Hematopoietic multipotent progenitor cell treated with erythropoietin and hydrocortisone succinate and interleukin-3 and kit ligand, for 4 days (in vitro differentiated cells): ENCODE measurements around the gene RHBG.
"Not testable (repeated sequence)": the region's sequence is repeated elsewhere in the genome, so short reads cannot be mapped to it uniquely, and the experiment has no call there.

Experiments
- DNase-seq: peaks from one replicate; pipeline ENCODE4 v3.0.0-alpha.2; 2015

The RHBG gene

DNA sequence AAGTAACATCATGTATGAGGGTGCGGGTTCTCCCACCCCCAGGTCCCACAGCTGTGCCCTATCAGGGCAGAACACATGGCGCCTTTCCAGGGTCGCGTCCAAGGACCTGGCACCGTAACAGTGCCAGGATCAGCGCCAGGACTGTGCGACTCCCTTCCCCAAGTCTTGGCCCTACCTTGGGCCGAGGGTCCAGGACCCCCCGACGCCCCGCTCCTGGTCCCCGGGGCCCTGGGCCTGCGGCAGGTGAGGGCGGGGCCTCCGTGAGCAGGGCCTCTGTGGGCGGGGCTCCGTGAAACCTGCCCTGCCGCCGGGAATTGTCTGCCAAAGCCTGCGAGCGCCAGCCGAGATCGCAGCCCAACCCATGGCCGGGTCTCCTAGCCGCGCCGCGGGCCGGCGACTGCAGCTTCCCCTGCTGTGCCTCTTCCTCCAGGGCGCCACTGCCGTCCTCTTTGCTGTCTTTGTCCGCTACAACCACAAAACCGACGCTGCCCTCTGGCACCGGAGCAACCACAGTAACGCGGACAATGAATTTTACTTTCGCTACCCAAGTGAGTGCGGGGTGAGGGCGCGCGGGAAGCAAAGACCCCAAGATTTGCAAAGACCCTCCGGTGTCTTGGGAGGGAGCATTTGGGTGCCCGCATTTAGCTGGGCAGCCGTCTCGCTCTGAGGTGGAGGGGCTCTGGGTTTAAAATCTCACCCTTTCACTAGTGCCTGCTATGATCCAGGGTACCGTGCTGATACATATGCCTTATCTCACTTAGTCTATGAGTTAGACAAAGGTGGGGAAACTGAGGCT is at the start of gene RHBG:
Gene RHBG, plus strand, starts transcription at position 323 of the 796 bp plus-strand sequence. Its CDS starts 39 bp downstream, at position 362.
- peak; percentile 65 for DNase-seq

GRCh38 chr1:156319664-156320063 is 49.3 kb upstream of the RHBG start:
- peak; percentile 63 for DNase-seq

- no peak for DNase-seq
Observed at GRCh38 chr1:156320560-156320959, 48.5 kb upstream of the RHBG start.

DNA sequence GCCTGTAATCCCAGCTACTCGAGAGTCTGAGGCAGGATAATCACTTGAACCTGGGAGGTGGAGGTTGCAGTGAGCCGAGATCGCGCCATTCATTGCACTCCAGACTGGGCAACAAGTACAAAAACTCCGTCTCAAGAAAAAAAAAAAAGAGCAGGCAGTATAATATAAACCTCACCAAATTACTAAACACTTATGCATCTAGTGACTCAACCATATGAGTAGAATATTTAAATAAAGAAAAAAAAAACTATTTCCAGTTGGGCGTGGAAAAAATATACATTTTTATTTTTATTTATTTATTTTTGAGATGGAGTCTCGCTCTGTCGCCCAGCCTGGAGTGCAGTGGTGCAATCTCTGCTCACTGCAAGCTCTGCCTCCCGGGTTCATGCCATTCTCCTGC is 45.8 kb upstream of the RHBG start:
- DNase-seq = not testable (repeated sequence)

- DNase-seq = peak; percentile 73
Observed at GRCh38 chr1:156336242-156336641, 32.8 kb upstream of the RHBG start.

- no peak for DNase-seq
Observed at GRCh38 chr1:156337052-156337887, 31.7 kb upstream of the RHBG start.

DNA sequence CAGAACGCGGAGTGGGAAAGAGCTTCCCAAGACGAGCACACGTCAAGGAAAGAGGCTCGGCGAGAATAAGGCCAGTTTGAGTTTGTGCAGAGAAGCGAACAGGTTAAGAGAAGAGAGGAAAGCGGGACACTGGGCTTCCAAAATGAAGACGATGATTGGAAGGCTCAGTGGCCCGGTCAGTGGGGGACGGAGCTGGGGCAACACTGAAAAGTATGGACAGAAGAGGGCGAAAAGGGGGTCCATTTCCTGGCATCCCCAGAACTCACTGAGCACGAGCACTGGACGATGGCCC is 31.2 kb upstream of the RHBG start:
- DNase-seq = no peak

- DNase-seq = peak; percentile 100
Observed at GRCh38 chr1:156338180-156338976, 30.6 kb upstream of the RHBG start, which contains the start of the genes CCT3 and TSACC. Gene CCT3, minus strand, starts transcription at chr1:156338292. Its CDS starts 108 bp downstream, at chr1:156338184. Gene TSACC, plus strand, starts transcription at chr1:156338526. Its CDS starts 1,232 bp downstream, at chr1:156339758.

DNA sequence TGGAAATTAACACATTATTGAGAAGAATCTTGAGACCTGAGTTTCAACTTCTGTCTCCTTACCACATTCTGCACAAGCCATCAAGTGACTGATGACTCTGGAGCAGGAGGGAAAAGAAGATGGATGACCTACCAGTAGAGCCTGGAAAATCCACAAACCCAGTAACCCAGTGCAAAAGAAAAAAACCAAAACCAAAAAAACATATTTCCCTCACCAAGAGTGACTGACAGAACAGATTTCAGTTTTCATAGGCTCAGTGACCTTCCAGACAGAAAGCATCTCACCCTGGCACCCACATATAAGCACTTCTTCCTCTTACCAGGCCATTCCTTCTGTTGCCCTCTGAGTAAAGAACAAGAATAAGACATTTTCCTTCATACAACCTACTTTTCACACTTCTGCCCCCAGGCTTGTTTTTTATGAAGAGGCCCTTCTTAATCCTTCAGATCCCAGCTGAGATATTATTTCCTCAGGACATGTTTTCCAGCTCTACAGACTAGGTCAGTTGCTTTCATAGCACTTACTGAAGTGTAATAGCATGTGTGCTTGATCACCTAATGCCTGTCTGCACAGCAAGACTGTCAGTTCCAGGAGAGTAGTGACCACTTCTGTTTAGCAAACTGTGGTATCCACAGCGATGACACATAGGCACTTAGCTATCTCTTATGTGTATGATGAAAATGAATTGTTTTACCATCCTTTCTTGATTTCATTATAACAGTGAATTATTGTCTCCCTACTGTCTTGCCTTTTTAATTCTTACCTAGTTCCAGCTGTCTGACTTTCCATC is 26.6 kb upstream of the RHBG start:
- DNase-seq = no peak

- no peak for DNase-seq
Observed at GRCh38 chr1:156344409-156344808, 24.6 kb upstream of the RHBG start.

DNA sequence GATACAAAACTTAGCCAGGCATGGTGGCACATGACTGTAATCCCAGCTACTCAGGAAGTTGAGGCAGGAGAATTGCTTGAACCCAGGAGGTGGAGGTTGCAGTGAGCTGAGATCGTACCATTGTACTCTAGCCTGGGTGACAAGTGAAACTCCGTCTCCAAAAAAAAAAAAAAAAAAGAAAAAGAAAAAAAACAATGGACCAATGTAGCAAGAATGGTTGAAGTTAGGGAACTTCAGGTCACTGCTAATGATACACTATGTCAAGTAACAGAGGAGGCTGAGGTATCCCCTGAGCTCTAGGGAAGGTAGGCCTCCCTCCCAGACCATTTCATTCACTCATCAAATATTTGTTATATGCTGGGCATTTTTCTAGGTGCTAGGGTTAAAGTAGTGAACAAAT is 23.0 kb upstream of the RHBG start:
- not testable (repeated sequence) for DNase-seq

DNA sequence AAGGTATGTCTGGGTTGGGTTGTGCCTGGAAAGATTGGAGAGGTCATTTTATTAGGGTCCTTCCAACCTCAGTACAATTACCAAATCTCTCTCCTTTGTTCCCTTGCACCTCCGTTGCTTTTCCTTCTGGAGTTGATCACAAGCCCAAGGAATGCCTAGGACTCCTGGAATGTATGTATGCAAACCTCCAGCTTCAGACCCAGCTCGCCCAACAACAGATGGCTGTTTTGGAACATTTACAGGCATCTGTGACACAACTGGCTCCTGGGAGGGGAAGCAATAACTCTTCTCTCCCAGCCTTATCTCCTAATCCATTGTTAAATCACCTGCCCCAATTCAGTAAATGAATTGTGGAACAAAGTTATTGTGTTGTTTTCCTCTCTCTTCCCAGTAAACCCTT is 22.4 kb upstream of the RHBG start:
- no peak for DNase-seq

DNA sequence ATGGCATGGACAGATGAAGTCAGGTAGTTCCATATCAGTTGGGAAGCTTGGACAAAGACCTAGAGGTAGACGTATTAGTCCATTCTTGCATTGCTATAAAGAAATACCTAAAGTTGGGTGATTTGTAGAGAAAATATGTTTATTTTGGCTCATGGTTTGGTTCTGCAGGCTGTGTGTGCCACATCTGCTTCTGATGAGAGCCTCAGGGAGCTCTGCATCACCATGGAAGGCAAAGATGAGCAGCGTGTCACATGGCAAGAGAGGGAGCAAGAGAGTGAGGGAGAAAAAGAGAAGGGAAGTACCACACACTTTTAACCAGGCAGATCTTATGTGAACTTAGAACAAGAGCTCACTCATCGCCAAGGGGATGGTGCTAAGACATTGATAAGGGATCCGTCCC is 21.7 kb upstream of the RHBG start:
- no peak for DNase-seq

DNA sequence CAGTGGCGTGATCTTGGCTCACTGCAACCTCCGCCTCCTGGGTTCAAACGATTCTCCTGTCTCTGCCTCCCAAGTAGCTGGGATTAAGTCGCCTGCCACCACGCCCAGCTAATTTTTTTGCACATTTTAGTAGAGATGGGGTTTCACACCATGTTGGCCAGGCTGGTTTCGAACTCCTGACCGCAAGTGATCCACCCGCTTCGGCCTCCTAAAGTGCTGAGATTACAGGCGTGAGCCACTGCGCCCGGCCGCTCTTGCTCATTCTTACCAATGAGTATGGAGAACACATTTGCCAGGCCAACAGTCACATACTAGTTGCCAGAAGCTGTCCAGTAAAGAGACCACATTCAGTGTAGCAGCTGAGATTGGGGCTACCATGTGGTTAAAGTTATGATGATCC is 16.5 kb upstream of the RHBG start:
- DNase-seq = not testable (repeated sequence)

DNA sequence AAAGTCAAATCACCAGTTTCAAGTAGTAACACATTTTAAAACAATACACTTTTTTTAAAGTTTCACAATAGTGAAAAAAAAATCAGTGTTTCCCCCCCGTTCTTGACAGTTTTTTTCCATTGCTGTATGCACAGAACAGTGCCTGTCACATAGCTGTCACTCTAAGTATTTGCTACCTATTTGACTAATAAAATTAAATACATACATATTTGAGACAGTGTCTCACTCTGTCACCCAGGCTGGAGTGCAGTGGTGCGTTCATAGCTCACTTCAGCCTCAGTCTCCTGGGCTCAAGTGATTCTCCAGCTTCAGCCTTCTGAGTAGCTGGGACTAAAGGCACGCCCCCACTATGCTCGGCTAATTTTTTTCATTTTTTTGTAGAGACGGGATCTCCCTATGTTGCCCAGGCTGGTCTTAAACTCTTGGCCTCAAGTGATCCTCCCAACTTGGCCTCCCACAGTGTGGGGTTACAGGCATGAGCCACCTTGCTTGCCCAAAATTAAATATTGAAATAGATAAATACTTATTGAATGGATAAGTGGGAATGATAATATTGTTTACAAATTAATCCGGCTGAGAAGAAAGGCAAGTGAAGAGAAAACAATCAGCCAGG is 12.6 kb upstream of the RHBG start:
- DNase-seq = no peak

GRCh38 chr1:156356875-156357534 is 12.0 kb upstream of the RHBG start:
- peak; percentile 61 for DNase-seq

DNA sequence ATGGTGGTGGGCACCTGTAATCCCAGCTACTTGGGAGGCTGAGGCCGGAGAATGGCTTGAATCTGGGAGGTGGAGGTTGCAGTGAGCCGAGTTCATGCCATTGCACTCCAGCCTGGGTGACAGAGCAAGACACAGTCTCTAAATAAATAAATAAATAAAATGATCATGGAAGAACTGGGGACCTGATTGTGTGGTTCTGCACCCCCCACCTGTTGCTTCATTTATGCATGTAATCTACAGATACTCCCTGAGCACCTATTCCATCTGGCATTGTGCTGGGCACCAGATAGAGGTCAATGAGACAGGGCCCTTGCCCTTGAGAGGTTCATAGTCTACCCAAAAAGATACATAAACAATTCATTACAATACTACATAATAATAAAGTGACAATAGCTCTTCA is 11.0 kb upstream of the RHBG start:
- no peak for DNase-seq

GRCh38 chr1:156358641-156359040 is 10.4 kb upstream of the RHBG start:
- DNase-seq = no peak

GRCh38 chr1:156359249-156359648 is 9.8 kb upstream of the RHBG start:
- no peak for DNase-seq

- peak; percentile 26 for DNase-seq
Observed at GRCh38 chr1:156359973-156360372, 9.0 kb upstream of the RHBG start.

- DNase-seq = no peak
Observed at GRCh38 chr1:156360534-156360933, 8.5 kb upstream of the RHBG start.
